HEK293 (cell line): ENCODE results near the gene DLX3.

Experiments used
- BCL11A ChIP-seq: fragments of 450-650 bp; formaldehyde crosslinking; IDR thresholded peaks from 2 replicates; pipeline ENCODE4 v1.5.1; 2016; ENCODE audit warnings: low read depth, missing biosample characterization, missing genetic modification characterization
- KLF16 ChIP-seq: fragments of 450-650 bp; formaldehyde crosslinking; IDR thresholded peaks from 2 replicates; pipeline ENCODE4 v1.5.1; 2017; ENCODE audit warnings: missing biosample characterization, missing genetic modification characterization
- KLF9 ChIP-seq: fragments of 450-650 bp; formaldehyde crosslinking; IDR thresholded peaks from 2 replicates; pipeline ENCODE4 v1.5.1; 2016; ENCODE audit warnings: missing biosample characterization, missing genetic modification characterization, low read depth
- SCRT1 ChIP-seq: fragments of 450-650 bp; formaldehyde crosslinking; IDR thresholded peaks from 2 replicates; pipeline ENCODE4 v1.5.1; 2016; ENCODE audit warnings: missing biosample characterization, missing genetic modification characterization, borderline replicate concordance
- ZBTB17 ChIP-seq: fragments of 450-650 bp; formaldehyde crosslinking; IDR thresholded peaks from 2 replicates; pipeline ENCODE4 v1.5.1; 2016; ENCODE audit warnings: missing biosample characterization, missing genetic modification characterization
- ZBTB21 ChIP-seq: fragments of 450-650 bp; formaldehyde crosslinking; IDR thresholded peaks from 2 replicates; pipeline ENCODE4 v1.5.1; 2017; ENCODE audit warnings: missing biosample characterization, missing genetic modification characterization
- ZNF341 ChIP-seq: fragments of 450-650 bp; formaldehyde crosslinking; IDR thresholded peaks from 2 replicates; pipeline ENCODE4; 2016; ENCODE audit warnings: low read depth, missing biosample characterization, missing genetic modification characterization
- ZNF449 ChIP-seq: fragments of 450-650 bp; formaldehyde crosslinking; IDR thresholded peaks from 2 replicates; pipeline ENCODE4 v1.5.1; 2017; ENCODE audit warnings: missing biosample characterization, mild to moderate bottlenecking, missing genetic modification characterization, moderate library complexity
- ZNF792 ChIP-seq: fragments of 450-650 bp; formaldehyde crosslinking; IDR thresholded peaks from 2 replicates; pipeline ENCODE4 v1.5.1; 2016; ENCODE audit warnings: missing biosample characterization, missing genetic modification characterization
- ZNF830 ChIP-seq: fragments of 450-650 bp; IDR thresholded peaks from 2 replicates; pipeline ENCODE4 v1.5.0; 2018; ENCODE audit warnings: missing biosample characterization, missing genetic modification characterization, low read depth, mild to moderate bottlenecking, moderate library complexity
- TF ChIP-seq, protein P1 (sequence below): fragments of 450-650 bp; formaldehyde crosslinking; IDR thresholded peaks from 2 replicates; pipeline ENCODE4 v1.5.1; 2016; ENCODE audit warnings: missing biosample characterization, missing genetic modification characterization
- TF ChIP-seq, protein P2 (sequence below): fragments of 450-650 bp; formaldehyde crosslinking; IDR thresholded peaks from 2 replicates; pipeline ENCODE4 v1.5.1; 2016; ENCODE audit warnings: missing biosample characterization, missing genetic modification characterization

GRCh38 chr17:50022463-50023130 lies 27.6 kb upstream of the DLX3 start:
- TF ChIP-seq ZBTB17 (tag by site-specific recombination): no peak
- TF ChIP-seq SCRT1: no peak
- no peak for TF ChIP-seq ZNF792
- TF ChIP-seq KLF9: no peak
- no peak for TF ChIP-seq KLF16
- TF ChIP-seq, protein P1, sequence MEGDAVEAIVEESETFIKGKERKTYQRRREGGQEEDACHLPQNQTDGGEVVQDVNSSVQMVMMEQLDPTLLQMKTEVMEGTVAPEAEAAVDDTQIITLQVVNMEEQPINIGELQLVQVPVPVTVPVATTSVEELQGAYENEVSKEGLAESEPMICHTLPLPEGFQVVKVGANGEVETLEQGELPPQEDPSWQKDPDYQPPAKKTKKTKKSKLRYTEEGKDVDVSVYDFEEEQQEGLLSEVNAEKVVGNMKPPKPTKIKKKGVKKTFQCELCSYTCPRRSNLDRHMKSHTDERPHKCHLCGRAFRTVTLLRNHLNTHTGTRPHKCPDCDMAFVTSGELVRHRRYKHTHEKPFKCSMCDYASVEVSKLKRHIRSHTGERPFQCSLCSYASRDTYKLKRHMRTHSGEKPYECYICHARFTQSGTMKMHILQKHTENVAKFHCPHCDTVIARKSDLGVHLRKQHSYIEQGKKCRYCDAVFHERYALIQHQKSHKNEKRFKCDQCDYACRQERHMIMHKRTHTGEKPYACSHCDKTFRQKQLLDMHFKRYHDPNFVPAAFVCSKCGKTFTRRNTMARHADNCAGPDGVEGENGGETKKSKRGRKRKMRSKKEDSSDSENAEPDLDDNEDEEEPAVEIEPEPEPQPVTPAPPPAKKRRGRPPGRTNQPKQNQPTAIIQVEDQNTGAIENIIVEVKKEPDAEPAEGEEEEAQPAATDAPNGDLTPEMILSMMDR: no peak
- TF ChIP-seq ZBTB21: no peak
- TF ChIP-seq, protein P2, sequence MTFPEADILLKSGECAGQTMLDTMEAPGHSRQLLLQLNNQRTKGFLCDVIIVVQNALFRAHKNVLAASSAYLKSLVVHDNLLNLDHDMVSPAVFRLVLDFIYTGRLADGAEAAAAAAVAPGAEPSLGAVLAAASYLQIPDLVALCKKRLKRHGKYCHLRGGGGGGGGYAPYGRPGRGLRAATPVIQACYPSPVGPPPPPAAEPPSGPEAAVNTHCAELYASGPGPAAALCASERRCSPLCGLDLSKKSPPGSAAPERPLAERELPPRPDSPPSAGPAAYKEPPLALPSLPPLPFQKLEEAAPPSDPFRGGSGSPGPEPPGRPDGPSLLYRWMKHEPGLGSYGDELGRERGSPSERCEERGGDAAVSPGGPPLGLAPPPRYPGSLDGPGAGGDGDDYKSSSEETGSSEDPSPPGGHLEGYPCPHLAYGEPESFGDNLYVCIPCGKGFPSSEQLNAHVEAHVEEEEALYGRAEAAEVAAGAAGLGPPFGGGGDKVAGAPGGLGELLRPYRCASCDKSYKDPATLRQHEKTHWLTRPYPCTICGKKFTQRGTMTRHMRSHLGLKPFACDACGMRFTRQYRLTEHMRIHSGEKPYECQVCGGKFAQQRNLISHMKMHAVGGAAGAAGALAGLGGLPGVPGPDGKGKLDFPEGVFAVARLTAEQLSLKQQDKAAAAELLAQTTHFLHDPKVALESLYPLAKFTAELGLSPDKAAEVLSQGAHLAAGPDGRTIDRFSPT (tag by site-specific recombination): no peak
- no peak for TF ChIP-seq ZNF341 (tag by site-specific recombination)
- no peak for TF ChIP-seq ZNF449 (tag by site-specific recombination)
- no peak for TF ChIP-seq ZNF830 (tag by site-specific recombination)
- no peak for TF ChIP-seq BCL11A
